Tibial nerve (tissue), 4 donors: Measurements from ENCODE around the gene TMEM167A.

Experiments used
- EP300 ChIP-seq, 2 donors: sonication (generic); formaldehyde crosslinking; IDR thresholded peaks; one replicate each; pipeline ENCODE4 v1.6.1; 2017; ENCODE audit warnings: antibody characterized with exemption in 2 of 2, mild to moderate bottlenecking in 1 of 2
- POLR2A ChIP-seq, 2 donors: fragments of 450-650 bp; IDR thresholded peaks; one replicate each; pipeline ENCODE4 v1.6.1; 2017; ENCODE audit warnings: antibody characterized with exemption in 2 of 2, mild to moderate bottlenecking in 2 of 2, moderate library complexity in 2 of 2
- TF ChIP-seq, protein P1 (sequence below), 5 experiments: fragments of 200-600 bp in 3 of 5; fragments of 450-650 bp in 2 of 5; sonication (generic) in 3 of 5; IDR thresholded peaks; one replicate each; pipeline ENCODE4 v1.5.1; 2016 to 2019; ENCODE audit warnings: antibody characterized with exemption in 5 of 5, mild to moderate bottlenecking in 3 of 5, moderate library complexity in 2 of 5

DNA sequence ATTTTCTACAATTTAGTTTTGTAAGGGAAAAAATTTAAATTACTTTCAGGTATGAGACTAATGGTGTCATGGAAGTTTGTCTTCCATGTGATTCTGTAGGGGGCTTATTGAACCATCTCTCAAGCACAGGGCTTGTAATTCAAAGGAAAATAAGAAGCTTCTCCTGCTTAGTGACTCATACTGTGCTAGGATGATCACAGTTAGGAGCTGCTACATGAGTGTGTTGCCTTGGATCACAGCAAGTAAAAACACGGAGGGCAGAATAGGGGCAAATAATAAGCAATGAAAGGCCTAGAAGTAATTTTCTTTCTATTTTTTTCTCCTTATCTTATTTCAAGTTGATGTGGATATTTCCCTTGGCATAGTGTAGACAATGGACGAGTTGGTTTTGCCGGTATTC is 28.9 kb downstream of the TMEM167A start:
- TF ChIP-seq, protein P1, sequence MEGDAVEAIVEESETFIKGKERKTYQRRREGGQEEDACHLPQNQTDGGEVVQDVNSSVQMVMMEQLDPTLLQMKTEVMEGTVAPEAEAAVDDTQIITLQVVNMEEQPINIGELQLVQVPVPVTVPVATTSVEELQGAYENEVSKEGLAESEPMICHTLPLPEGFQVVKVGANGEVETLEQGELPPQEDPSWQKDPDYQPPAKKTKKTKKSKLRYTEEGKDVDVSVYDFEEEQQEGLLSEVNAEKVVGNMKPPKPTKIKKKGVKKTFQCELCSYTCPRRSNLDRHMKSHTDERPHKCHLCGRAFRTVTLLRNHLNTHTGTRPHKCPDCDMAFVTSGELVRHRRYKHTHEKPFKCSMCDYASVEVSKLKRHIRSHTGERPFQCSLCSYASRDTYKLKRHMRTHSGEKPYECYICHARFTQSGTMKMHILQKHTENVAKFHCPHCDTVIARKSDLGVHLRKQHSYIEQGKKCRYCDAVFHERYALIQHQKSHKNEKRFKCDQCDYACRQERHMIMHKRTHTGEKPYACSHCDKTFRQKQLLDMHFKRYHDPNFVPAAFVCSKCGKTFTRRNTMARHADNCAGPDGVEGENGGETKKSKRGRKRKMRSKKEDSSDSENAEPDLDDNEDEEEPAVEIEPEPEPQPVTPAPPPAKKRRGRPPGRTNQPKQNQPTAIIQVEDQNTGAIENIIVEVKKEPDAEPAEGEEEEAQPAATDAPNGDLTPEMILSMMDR (IDR thresholded peaks at IDR 0.05) = no peak
- no peak for TF ChIP-seq POLR2A (IDR thresholded peaks at IDR 0.05)
- no peak for TF ChIP-seq EP300 (IDR thresholded peaks at IDR 0.05)
